ENCODE data around the gene COA8.

Gene COA8, protein sequence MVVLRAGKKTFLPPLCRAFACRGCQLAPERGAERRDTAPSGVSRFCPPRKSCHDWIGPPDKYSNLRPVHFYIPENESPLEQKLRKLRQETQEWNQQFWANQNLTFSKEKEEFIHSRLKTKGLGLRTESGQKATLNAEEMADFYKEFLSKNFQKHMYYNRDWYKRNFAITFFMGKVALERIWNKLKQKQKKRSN

DNA sequence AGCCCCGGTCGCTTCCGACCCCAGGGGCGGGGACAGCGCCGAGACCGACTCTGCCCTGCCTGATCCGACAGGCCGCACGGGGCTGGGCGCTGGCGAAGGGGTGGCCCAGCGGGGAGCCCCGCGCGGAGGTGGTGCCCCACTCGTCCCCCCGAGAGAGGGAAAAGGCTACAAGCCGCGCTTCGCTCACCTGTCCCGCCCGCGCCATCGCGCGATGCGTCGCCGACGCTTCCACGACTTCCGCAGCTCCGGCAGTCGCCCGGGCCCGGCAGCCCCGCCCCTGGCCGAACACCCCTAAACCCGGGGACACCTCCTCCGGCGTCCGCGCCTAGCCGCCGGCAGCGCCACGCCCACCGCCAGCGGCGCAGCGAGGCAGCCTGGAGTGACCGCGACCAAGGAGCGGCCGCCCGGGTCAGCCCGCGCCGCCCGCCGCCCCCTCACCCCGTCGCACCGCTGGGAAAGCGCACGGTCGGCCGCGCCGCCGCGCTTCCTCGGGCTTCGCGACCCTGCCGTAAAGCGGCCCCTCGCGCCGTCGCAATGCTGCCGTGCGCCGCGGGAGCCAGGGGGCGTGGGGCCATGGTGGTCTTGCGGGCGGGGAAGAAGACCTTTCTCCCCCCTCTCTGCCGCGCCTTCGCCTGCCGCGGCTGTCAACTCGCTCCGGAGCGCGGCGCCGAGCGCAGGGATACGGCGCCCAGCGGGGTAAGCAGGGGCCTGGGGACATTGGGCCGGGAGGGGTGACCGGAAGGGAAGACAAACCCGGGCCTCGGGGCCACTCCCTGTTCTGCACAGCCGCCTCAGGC lies at the start of gene COA8, which contains the start of gene BAG5:
TSS of gene COA8 (plus strand) at position 532 of the 797 bp plus-strand sequence. CDS start at position 574, 42 bp downstream.
TSS of gene BAG5 (minus strand) at position 229 of the 797 bp plus-strand sequence. CDS start 1,493 bp downstream, outside the sequence.
- peak; percentile 84 for DNase-seq (ENCODE audit: low read depth)

DNA sequence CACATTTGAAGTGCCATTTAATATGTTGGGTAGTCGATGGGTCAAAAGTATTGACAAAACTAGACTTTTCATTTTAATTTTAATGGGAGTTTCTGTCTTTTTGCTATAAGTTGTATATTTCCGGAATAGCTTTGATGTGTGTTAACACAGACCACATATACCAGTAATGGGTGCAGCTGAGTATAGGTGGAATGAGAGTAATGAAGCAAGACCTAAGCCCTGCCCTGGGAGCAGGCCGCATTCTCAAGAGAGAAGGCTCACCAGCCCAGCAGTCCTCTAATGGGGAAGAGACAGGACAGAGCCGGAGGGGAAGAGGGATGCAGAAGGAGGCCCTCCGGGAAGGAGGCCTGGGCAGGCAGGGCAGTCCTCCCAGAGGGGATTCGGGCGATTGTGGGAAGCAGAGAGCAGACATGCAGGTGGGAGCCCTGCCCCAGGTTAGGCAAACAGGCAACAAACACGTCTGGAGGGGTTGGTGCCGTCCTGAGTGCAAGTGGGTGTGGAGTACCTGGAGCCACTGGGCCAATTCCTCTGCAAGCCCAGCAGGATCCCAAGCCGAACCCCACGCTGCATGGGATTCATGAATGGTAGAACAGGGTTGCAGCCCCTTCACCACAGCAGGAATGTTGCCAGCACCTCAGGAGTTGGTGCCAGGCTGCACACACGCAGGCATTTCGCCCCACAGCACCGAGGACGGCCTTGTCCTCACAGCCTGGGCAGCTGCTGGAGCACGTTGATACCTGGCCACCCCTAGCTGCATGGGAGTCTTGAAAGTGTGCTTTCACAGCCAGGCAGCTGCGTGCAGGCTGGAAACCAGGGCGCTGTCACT lies 48.0 kb upstream of the COA8 start:
- no peak for DNase-seq (ENCODE audit: low read depth)

DNA sequence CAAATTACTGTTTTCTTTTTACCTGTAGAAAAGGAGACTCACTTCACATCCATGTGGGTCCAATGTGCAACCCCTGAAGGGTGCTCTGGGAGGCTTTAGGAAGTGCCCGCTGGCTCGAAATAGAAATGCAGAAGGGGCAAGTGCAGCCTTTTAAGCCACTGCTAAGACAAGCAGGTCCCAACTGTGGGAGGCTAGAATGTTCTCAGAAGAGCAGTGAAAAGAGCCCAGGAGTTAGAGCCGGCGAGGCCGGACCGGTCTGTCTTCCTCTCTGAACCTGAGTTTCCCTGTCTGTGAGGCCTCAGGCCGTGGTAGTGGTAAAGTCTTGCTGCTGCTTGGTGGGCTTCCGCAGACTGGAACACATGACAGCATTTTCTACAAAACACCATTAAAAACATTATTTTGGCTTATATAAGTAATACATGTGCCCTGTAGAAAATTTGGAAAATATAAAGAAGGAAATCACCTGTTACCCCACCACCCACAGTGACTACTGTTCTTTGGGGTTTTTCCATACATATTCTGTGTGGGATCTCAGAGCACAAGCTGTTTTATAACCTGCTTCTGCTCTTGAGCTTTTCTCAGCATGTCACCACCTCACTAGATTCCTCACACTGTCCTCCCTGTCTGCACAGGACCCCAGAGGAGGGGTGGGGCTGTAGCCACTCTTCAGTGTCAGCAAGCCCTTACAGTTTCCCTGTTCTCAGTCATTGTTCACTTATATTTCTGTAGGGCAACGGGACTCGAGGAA lies 46.2 kb upstream of the COA8 start:
- no peak for DNase-seq (ENCODE audit: low read depth)

DNA sequence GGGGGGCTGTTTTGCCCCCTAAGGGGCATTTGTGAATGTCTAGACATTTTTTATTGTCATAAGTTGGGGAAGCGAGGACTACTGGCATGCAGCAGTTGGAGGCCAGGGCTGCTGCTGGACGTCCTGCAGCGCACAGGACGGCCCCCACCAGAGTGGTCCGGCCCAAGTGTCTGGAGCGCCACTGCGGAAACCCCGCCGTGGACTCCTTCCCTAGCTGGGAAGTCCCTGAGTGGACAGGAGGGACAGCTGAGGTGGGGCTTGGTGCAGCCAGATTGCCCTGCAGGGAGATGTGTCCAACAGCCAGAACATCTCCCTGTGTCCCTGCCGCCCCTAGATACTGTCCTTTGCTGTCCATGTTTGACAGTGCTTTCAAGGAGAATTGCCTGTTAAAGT lies 45.6 kb upstream of the COA8 start:
- no peak for DNase-seq (ENCODE audit: low read depth)

DNA sequence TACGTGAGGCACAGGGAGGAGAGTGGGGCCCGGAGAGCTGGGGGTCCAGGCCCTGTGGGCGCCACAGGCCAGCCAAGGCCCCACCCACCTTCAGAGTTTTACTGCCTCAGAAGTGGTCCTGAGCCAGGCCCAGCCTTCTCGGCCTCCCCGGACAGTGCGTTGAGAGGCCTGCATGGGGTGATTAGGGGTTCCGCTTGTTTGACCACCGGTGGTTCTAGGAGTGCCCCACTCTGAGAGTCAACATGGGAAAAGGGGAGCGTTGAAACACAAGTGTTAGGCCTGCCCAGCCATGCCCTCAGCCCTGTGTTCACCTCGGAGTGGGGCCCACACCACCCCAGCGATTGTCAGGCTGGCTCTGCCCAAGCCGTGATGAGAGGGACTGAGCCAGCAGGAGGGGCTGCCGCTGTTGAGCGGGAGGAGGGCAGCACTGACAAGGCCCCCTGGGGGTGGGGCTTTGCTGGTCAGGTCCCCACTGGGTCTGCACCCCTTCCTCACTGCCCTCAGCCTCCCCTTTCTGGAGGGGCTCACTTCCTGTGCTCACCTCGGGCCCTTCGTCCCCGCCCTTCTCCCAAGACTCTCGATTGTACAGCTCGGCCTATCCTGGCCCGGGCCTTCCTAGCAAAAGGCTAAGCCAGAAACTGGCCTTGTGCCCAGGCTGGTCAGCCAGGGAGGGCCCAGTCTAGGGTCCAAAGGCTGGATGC lies 44.9 kb upstream of the COA8 start:
- DNase-seq (ENCODE audit: low read depth), result no peak

DNA sequence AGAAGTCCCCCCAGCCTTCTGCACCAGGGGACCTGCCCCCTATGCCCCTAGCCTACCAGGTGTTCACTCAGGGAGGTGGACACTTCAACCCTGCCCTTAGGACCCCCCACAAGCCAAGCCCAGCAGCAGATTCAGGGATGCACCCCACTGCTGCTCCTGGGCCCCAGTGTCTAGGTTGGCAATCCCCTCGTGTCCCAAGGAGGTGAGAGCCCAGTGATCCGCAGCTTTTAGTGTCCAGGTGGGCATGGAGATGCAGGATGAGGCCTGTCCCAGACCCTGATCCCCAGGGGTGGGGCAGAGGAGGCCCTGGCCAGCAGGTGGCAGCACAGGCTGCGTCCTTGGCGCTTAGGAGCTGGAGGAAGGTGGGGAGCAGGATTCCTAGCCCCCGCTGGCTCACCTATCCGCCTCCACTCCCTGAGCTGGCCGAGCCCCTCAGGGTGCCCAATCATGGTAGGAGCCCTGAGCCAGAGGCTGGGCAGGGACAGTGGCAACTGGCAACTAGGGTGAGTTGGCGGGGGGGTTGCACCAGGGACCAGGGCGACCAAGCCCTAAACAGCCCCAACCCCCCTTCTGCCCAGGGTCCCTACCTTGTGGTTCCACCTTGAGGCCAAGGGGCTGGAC lies 44.2 kb upstream of the COA8 start:
- DNase-seq (ENCODE audit: low read depth), result peak; percentile 33

DNA sequence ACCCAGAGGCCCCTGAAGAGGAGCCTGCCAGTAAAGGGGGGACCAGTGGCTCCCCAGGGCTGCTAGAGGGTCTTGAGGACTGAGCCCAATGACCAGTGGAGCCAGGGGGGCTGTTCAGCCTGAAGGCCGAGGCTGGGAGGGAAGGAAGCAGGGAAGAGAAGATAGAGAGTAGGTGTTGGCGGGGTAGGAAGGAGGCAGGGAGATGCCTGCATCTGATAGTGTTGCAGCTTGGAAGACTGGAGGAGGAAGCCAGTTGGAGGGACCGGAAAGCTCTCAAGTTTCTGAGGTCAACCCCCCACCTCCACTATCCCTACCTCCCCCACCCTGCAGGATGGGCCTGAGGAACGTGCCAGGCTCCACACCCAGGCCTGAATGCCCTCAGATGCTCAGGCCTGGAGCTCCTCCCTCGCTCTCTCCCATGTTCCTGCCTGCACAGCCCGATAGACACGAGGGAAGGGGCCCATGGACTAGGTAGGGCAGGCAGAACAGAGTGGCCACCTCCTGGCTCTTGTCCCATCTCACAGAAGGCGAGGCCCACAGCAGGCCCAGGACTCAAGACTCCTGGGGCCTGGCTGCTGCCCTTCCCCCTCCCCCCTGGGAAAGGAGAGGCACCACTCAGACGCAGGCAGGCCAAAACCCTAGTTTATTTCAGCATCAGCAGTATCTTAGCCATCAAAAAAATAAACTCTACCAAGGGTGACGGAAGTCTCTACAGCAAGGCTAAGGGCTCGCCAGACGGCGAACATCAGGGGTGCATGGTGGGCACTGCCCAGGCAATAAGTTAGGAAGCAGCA lies 43.5 kb upstream of the COA8 start:
- DNase-seq (ENCODE audit: low read depth), result no peak

DNA sequence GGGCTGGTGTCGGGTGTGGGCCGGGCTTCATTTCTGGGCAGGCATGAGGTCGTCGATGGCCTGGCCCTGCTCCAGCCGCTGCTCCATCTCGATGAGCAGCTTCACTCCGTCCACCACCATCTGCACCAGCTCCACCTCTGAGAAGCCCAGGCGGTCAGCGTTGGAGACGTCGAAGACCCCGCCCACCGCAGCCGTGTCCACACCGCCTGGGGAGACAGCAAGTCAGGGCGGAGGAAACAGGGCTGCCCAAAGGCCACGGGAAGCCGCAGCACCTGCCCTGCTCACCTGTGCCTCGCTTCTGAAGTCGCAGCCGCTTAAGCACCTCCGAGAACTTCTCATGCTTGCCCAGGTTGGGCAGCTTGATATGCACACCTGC lies 42.9 kb upstream of the COA8 start:
- no peak for DNase-seq (ENCODE audit: low read depth)

DNA sequence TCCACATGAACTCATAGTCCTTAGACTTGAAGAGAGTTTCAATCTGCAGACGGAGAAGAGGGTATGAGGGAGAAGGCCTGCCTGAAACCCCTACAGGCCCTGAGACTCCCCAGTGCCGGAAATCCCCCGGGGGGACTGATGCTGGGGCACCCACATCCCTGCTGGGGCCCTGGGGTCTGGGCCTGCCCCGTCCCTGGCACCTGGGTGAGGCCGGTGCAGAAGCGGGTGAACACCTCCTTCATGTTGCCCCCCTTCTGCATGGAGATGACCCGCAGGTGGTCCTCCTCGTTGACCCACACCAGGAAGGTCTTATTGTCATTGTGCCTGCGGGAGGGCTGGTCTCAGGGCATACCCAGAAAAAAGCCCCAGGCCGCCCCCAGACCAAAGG lies 42.5 kb upstream of the COA8 start:
- DNase-seq (ENCODE audit: low read depth), result no peak

DNA sequence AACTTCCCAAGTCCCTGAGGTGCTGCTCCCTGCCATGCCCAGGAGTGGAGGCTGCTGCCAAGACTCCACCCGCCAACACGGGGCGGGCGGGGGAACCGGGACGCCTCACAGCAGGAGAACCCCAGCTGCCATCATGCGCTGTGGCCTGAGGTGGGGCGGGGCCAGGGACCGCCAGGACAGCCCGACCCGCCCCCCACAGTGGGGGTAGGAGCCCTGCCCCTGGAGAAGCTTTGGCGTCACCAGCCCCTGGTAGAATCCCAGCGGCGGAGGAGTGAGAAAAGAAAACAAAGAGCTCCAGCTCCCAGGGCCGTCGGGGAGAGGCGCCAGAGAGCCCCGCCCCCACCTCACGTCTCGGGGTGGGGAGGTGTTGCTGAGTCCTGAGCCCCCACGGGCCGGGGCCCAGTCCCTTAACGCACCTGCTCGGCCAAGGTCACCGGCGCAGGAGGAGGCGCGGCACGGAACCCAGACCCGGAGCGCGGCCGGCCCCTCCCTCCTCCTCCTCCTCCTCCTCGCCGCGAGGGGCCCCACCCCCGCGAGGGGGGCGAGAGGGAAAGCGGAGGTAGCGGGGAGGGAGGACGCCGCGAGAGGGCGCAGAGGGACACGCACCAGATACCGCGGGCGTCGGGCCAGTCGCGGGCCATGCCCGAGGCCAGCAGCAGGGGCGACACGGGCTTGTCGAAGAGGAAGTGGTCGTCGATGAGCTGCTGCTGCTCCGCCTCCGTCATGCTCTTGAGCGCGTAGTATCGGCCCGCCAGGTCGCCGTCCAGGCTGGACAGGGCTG lies 41.9 kb upstream of the COA8 start:
- peak; percentile 46 for DNase-seq (ENCODE audit: low read depth)

DNA sequence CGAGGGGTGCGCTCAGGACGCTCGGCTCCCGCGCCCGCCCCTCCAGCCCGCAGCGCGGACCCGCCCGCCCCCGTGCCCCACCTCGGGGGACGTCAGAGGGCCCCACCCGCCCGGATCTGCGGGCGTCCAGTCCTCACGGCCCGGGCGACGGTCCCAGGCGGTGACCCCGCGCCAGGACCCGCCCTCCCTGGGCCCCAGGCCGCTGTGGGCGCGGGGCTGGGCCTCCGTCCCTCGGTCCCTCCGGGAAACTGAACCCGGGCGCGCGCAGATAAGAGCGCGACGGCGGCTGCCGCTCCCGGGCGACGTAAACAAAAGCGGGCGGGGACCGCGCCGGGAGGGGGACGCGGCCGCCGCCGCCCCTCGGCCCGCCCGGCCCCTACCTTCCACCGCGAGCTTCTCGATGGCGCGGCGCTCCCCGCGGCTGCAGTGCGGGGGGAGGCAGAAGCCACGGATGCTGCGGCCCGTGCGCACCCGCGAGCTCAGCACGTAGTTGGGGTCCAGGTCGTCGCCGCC lies 41.3 kb upstream of the COA8 start:
- DNase-seq (ENCODE audit: low read depth), result no peak

DNA sequence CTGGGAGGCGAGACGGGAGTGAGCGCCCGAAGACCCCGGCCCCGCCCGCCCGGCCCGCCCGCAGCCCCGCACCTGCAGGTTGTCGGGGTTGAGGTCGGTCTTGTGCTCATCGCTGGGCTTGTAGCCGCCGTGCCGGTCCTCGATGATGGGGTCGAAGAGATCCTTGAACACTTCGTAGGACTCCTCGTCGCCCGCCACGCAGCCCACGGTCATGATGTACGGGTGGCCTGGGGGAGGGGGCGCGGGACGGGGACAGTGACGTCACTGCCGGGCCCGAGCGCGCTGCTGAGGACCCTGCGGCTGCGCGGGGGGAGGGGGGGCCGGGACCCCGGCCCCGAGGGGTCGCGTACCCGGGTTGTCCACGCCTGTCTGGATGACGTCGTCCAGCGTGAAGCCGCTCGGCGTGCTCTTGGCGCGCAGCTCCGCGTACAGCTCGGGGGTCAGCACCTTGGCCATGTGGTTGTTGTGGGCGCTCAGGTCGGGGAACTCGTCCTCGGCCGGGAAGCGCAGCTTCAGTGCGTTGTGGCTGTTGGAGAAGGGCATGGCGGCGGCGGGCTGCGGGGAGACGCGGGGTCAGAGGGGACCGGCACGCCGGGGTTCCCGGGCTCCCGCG lies 40.7 kb upstream of the COA8 start:
- DNase-seq (ENCODE audit: low read depth), result no peak

DNA sequence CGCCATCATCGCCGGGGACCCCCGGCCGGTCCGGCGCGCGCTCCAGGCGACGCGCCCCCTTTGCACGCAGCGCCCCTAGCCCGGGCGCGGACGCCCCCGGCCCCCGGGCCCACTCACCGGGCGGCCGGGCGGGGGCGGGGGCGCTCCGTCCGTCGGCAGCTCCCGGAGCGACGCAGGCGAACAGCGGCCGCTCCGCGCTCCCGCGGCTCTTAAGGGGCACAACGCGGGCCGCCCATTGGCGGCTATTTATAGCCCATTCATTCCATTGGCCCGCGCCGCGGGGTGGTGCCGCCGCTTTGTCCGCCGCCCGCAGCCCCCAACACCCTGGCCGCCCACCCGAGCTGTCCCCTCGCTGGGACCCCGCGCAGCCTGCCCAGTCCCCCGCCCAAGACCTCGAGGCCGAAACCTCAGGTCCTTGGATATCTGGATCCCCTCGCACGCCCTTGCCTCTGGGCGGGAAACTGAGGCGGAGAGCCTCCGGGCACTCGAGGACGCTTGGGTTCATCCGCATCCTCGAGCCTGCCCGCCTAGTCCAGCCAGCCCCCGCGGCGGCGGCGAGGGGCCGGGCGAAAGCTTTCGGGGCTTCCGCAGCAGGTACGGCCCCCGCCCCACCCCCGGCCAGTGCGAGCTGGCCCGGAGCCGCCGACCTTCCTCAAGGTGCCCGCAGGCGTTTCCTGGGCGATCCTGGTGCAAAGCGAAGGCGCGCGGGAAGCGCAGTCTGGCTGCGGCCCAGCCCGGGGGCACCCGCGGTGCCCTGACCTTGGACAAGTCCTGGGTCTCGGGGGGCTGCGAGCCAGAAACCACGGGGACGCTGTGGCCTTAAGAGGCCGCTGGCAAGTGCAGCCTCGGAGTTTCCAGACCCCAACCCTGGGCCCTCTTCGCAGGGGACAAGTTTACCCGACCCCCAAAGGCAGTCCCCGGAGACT lies 39.8 kb upstream of the COA8 start, which contains the start of gene CKB:
TSS of gene CKB (minus strand) at position 182 of the 926 bp plus-strand sequence. CDS start 337 bp downstream, outside the sequence.
- DNase-seq (ENCODE audit: low read depth), result peak; percentile 58

DNA sequence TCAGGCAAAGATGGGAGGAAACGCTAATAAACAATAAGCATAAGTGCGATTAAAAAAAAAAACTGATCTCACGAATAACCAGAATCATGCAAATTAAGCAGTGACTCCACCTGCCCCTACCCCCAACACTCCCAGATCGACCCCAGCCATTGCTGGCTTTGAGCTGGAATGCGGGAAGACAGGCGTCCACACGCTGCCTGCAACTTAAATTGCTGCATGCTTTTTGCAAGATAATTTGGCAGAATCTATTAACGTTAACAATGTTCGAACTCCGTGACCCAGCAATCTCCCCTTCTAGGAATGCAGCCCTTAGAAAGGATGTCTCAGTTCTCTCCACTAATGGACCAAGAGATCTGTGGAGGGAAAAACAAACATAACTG lies 39.2 kb upstream of the COA8 start:
- DNase-seq (ENCODE audit: low read depth), result no peak

DNA sequence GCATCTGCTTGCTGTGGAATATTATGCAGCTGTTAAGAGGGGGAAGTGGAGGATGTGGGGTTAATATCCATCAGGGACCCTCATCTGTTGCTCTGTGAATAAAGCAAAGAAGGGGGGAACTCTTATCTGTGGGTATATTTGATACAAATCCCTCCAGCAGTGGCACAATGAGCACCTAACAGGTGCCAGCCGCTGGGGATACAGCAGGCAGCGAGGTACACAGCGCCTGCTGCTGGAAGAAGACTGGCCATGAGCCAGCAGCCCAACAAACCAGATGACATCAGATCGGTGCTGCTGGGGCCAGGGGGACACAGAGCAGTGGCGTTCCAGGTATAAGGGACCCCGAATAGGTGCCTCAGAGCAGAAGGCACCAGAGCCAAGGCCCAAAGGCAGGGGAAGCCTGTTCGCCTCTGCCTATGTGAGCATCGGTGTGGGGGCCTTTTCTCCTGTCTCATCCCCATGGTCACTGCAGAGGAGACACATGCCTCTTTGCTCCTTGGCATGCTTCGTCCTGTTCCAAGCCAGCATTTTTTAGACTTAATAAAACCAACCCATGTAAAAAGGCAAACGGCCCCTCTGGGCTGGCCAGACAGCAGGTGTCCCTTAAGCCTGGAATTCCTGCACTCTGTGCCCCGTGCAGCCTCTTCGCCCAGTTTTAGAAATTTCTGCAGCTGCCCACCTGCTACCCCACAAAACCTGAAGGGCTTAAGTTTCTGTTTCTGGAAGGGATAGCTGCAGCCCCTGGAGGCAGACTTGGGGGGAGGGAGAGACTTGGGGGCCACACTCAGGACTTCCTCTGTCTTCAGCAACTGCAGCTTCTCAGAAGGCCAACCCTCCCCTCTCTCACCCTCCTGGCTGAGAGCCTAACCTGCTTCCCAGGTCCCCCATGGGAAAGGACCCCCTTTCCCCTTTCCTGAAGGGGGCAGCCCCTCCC lies 38.5 kb upstream of the COA8 start:
- DNase-seq (ENCODE audit: low read depth), result no peak

Data from iris pigment epithelial cell (primary cell).